Neuron (in vitro differentiated cells): ENCODE measurements around the gene PLEKHM3.
"Not testable (repeated sequence)": the region's sequence is repeated elsewhere in the genome, so short reads cannot be mapped to it uniquely, and the experiment has no call there.

Experiments used
- H2AFZ ChIP-seq: one replicate; pipeline ENCODE4 v1.6.1; 2013; ENCODE audit warnings: low read depth, mild to moderate bottlenecking, inconsistent platforms, low read length, moderate library complexity
- H3K27me3 ChIP-seq: one replicate; pipeline ENCODE4 v1.6.1; 2013; ENCODE audit warnings: low read length; ENCODE audit not compliant: insufficient read depth
- H3K36me3 ChIP-seq: one replicate; pipeline ENCODE4 v1.6.1; 2013; ENCODE audit warnings: low read length; ENCODE audit not compliant: insufficient read depth
- H3K4me1 ChIP-seq: one replicate; pipeline ENCODE4 v1.6.1; 2013; ENCODE audit warnings: low read length; ENCODE audit not compliant: insufficient read depth
- H3K4me3 ChIP-seq: 2 replicates; pipeline ENCODE4 v1.5.1; 2013; ENCODE audit warnings: mild to moderate bottlenecking, low read length, moderate library complexity
- H3K9me3 ChIP-seq: one replicate; pipeline ENCODE4 v1.6.1; 2013; ENCODE audit warnings: low read length

PLEKHM3 gene

GRCh38 chr2:207813221-207813916, 212.0 kb downstream of the PLEKHM3 start:
- H3K36me3 ChIP-seq, result no peaks in the 10 kb centered on the region
- H3K9me3 ChIP-seq, result no peaks in the 10 kb centered on the region
- H3K4me3 ChIP-seq, result peak overlapping the region; percentile 12
- peak overlapping the region; percentile 13 for H2AFZ ChIP-seq
- H3K27me3 ChIP-seq, result no peaks in the 10 kb centered on the region
- H3K4me1 ChIP-seq, result peaks cover 25% of the 10 kb centered on the region

- H3K4me1 ChIP-seq, result peaks cover 25% of the 10 kb centered on the region
- H3K36me3 ChIP-seq, result no peaks in the 10 kb centered on the region
- no peak overlapping the region for H3K4me3 ChIP-seq
These were observed 212.6 kb downstream of the PLEKHM3 start for GRCh38 chr2:207812726-207813080.

GRCh38 chr2:207812058-207812725, 213.1 kb downstream of the PLEKHM3 start:
- Histone ChIP-seq H3K4me1 (peaks cover 25% of the 10 kb centered on the region), H3K4me3 (no peak overlapping the region)

More at GRCh38 chr2:207812726-207813080, 212.6 kb downstream of the PLEKHM3 start:
- Histone ChIP-seq H3K27me3 (no peaks in the 10 kb centered on the region), H2AFZ (no peak overlapping the region), H3K9me3 (no peaks in the 10 kb centered on the region)

GRCh38 chr2:207811658-207812057, 213.7 kb downstream of the PLEKHM3 start:
- H3K9me3 ChIP-seq, H3K4me3 ChIP-seq, H3K27me3 ChIP-seq, H3K36me3 ChIP-seq, H2AFZ ChIP-seq: not testable (repeated sequence)
- H3K4me1 ChIP-seq, result peaks cover 25% of the 10 kb centered on the region

More at GRCh38 chr2:207812058-207812725, 213.1 kb downstream of the PLEKHM3 start:
- Histone ChIP-seq H3K36me3 (no peaks in the 10 kb centered on the region), H3K9me3 (no peaks in the 10 kb centered on the region), H2AFZ (no peak overlapping the region), H3K27me3 (no peaks in the 10 kb centered on the region)

- H2AFZ ChIP-seq, result no peak overlapping the region
- H3K4me1 ChIP-seq, result peaks cover 25% of the 10 kb centered on the region
- H3K9me3 ChIP-seq, result no peaks in the 10 kb centered on the region
- H3K36me3 ChIP-seq, result no peaks in the 10 kb centered on the region
- no peaks in the 10 kb centered on the region for H3K27me3 ChIP-seq
- no peak overlapping the region for H3K4me3 ChIP-seq
These were observed 215.0 kb downstream of the PLEKHM3 start for GRCh38 chr2:207810200-207810788.

GRCh38 chr2:207808119-207808518, 217.2 kb downstream of the PLEKHM3 start:
- no peak overlapping the region for H3K4me3 ChIP-seq
- no peaks in the 10 kb centered on the region for H3K27me3 ChIP-seq
- no peak overlapping the region for H2AFZ ChIP-seq
- H3K9me3 ChIP-seq, result no peaks in the 10 kb centered on the region
- no peaks in the 10 kb centered on the region for H3K36me3 ChIP-seq
- H3K4me1 ChIP-seq, result peaks cover 12% of the 10 kb centered on the region

GRCh38 chr2:207807516-207807915, 217.8 kb downstream of the PLEKHM3 start:
- Histone ChIP-seq H2AFZ (no peak overlapping the region), H3K4me3 (no peak overlapping the region), H3K9me3 (no peaks in the 10 kb centered on the region), H3K36me3 (no peaks in the 10 kb centered on the region), H3K4me1 (peaks cover 8% of the 10 kb centered on the region), H3K27me3 (no peaks in the 10 kb centered on the region)

- Histone ChIP-seq H3K27me3 (no peaks in the 10 kb centered on the region), H3K4me3 (no peak overlapping the region), H2AFZ (no peak overlapping the region), H3K36me3 (no peaks in the 10 kb centered on the region), H3K4me1 (peaks cover 6% of the 10 kb centered on the region), H3K9me3 (no peaks in the 10 kb centered on the region)
These were observed 219.6 kb downstream of the PLEKHM3 start for GRCh38 chr2:207805566-207806226.

GRCh38 chr2:207802650-207803049, 222.7 kb downstream of the PLEKHM3 start:
- Histone ChIP-seq H2AFZ (no peak overlapping the region), H3K27me3 (no peaks in the 10 kb centered on the region), H3K9me3 (no peaks in the 10 kb centered on the region), H3K4me1 (peaks cover 6% of the 10 kb centered on the region), H3K4me3 (no peak overlapping the region), H3K36me3 (no peaks in the 10 kb centered on the region)

GRCh38 chr2:207801259-207801658, 224.1 kb downstream of the PLEKHM3 start:
- no peak overlapping the region for H2AFZ ChIP-seq
- peaks cover 6% of the 10 kb centered on the region for H3K4me1 ChIP-seq
- no peaks in the 10 kb centered on the region for H3K27me3 ChIP-seq
- H3K9me3 ChIP-seq, result no peaks in the 10 kb centered on the region
- no peak overlapping the region for H3K4me3 ChIP-seq
- H3K36me3 ChIP-seq, result no peaks in the 10 kb centered on the region

- H3K4me1 ChIP-seq, result peaks cover 12% of the 10 kb centered on the region
- no peaks in the 10 kb centered on the region for H3K36me3 ChIP-seq
- H3K27me3 ChIP-seq, result no peaks in the 10 kb centered on the region
- peak overlapping the region; percentile 48 for H2AFZ ChIP-seq
- H3K9me3 ChIP-seq, result no peaks in the 10 kb centered on the region
- no peak overlapping the region for H3K4me3 ChIP-seq
These were observed 228.6 kb downstream of the PLEKHM3 start for GRCh38 chr2:207796585-207797350.

- Histone ChIP-seq H3K36me3 (no peaks in the 10 kb centered on the region), H3K4me3 (no peak overlapping the region), H3K4me1 (peaks cover 5% of the 10 kb centered on the region), H2AFZ (no peak overlapping the region), H3K27me3 (no peaks in the 10 kb centered on the region), H3K9me3 (no peaks in the 10 kb centered on the region)
These were observed 233.0 kb downstream of the PLEKHM3 start for GRCh38 chr2:207792244-207792785.
